HG03139 (cell line): ENCODE data around the gene N4BP2L2.
A peak's percentile ranks its signal among the peaks of the same experiment; 100 is the strongest.
"Not testable (repeated sequence)": the region's sequence is repeated elsewhere in the genome, so short reads cannot be mapped to it uniquely, and the experiment has no call there.

Experiments
- ATAC-seq: cut with Tn5 transposase; IDR thresholded peaks from one replicate; pipeline ENCODE4 v1.9.1; 2021; ENCODE audit not compliant: unreplicated experiment

N4BP2L2 gene

GRCh38 chr13:32538621-32539246, at the start of gene N4BP2L2:
TSS of gene N4BP2L2 (minus strand) at chr13:32538795. CDS start at chr13:32537027, 1,768 bp downstream.
- peak; percentile 97 for ATAC-seq

- ATAC-seq: no peak
Observed at GRCh38 chr13:32587811-32588170, 49.2 kb upstream of the N4BP2L2 start.

- peak; percentile 30 for ATAC-seq
Observed at GRCh38 chr13:32587011-32587810, 48.6 kb upstream of the N4BP2L2 start.

- peak; percentile 76 for ATAC-seq
Observed at GRCh38 chr13:32586080-32586900, 47.7 kb upstream of the N4BP2L2 start, which contains the start of gene PDS5B. TSS of gene PDS5B (plus strand) at chr13:32586452. CDS start at chr13:32648773, 62,321 bp downstream.

- ATAC-seq: no peak
Observed at GRCh38 chr13:32585550-32586079, 47.0 kb upstream of the N4BP2L2 start.

- ATAC-seq: no peak
Observed at GRCh38 chr13:32582991-32583390, 44.4 kb upstream of the N4BP2L2 start.

GRCh38 chr13:32582281-32582680, 43.7 kb upstream of the N4BP2L2 start:
- ATAC-seq: no peak

GRCh38 chr13:32581177-32581786, 42.7 kb upstream of the N4BP2L2 start:
- ATAC-seq: no peak

- ATAC-seq: no peak
Observed at GRCh38 chr13:32577032-32577431, 38.4 kb upstream of the N4BP2L2 start.

GRCh38 chr13:32575687-32576086, 37.1 kb upstream of the N4BP2L2 start:
- ATAC-seq: not testable (repeated sequence)

GRCh38 chr13:32560842-32561241, 22.2 kb upstream of the N4BP2L2 start:
- ATAC-seq: not testable (repeated sequence)

GRCh38 chr13:32555613-32556012, 17.0 kb upstream of the N4BP2L2 start:
- no peak for ATAC-seq

- ATAC-seq: no peak
Observed at GRCh38 chr13:32553720-32554119, 15.1 kb upstream of the N4BP2L2 start.

- ATAC-seq: no peak
Observed at GRCh38 chr13:32549788-32550187, 11.2 kb upstream of the N4BP2L2 start.

- ATAC-seq: no peak
Observed at GRCh38 chr13:32548837-32549236, 10.2 kb upstream of the N4BP2L2 start.

GRCh38 chr13:32545083-32545482, 6.5 kb upstream of the N4BP2L2 start:
- no peak for ATAC-seq

- no peak for ATAC-seq
Observed at GRCh38 chr13:32542221-32542620, 3.6 kb upstream of the N4BP2L2 start.

GRCh38 chr13:32538143-32538620, 413 bp downstream of the N4BP2L2 start:
- ATAC-seq: peak; percentile 77

GRCh38 chr13:32537580-32538142, 934 bp downstream of the N4BP2L2 start:
- no peak for ATAC-seq

- ATAC-seq: no peak
Observed at GRCh38 chr13:32535748-32536147, 2.8 kb downstream of the N4BP2L2 start.
